ENCODE measurements around the gene PLLP. TPM values are rescaled to one million over a fixed set of nuclear protein-coding genes. Genes with fewer than 3 reads are reported as not detected.

Gene PLLP
- total and polyA plus RNA-seq, 2 experiments from 2014 or later: 1.3 to 6.1 TPM

- TF ChIP-seq ZNF462 (CRISPR knock-in tag; IDR thresholded peaks at IDR 0.05): no peak
- no peak for TF ChIP-seq NANOG (IDR thresholded peaks at IDR 0.05; ENCODE audit: borderline replicate concordance)
- TF ChIP-seq JUNB (IDR thresholded peaks at IDR 0.05; ENCODE audit: unreplicated experiment): no peak
- no peak for TF ChIP-seq ZNF331 (CRISPR knock-in tag; IDR thresholded peaks at IDR 0.05; ENCODE audit: low read depth)
- no peak for TF ChIP-seq POLR2AphosphoS5 (IDR thresholded peaks at IDR 0.05; ENCODE audit: low read depth)
- no peak for TF ChIP-seq ZNF114 (CRISPR knock-in tag; IDR thresholded peaks at IDR 0.05)
- TF ChIP-seq STAT1 (IDR thresholded peaks at IDR 0.05; ENCODE audit: unreplicated experiment): no peak
- no peak for TF ChIP-seq EZH2phosphoT487 (IDR thresholded peaks at IDR 0.05; ENCODE audit: unreplicated experiment)
Measured at GRCh38 chr16:57235128-57236021, 49.1 kb downstream of the PLLP start (continued).

GRCh38 chr16:57234707-57235092 lies 49.8 kb downstream of the PLLP start:
- no peak overlapping the region for H3K4me3 Mint-ChIP-seq
- TF ChIP-seq JUNB (IDR thresholded peaks at IDR 0.05; ENCODE audit: unreplicated experiment): no peak
- DNase-seq (ENCODE audit: low spot score) (no peak), ATAC-seq (no peak)
- Histone ChIP-seq H3K27ac (ENCODE audit: low read depth) (no peak overlapping the region), H3K4me2 (no peak overlapping the region), H3F3A (replicated peaks; ENCODE audit: low read depth) (no peaks in the 10 kb centered on the region), H3K36me3 (ENCODE audit: insufficient read depth) (peaks cover 25% of the 10 kb centered on the region), H3K4me3 (no peak overlapping the region), H3K79me2 (replicated peaks; ENCODE audit: insufficient read depth) (no peaks in the 10 kb centered on the region), H3K4me1 (ENCODE audit: insufficient read depth) (no peaks in the 10 kb centered on the region), H2AFZ (no peak overlapping the region), H3K27me3 (ENCODE audit: insufficient read depth) (no peaks in the 10 kb centered on the region), H4K20me1 (replicated peaks; ENCODE audit: insufficient read depth) (no peaks in the 10 kb centered on the region; the same call in 1 of the 2 replicates), H3K9me2 (ENCODE audit: insufficient read depth) (no peaks in the 10 kb centered on the region)
- no peak overlapping the region for H3K27ac Mint-ChIP-seq
- peaks cover 1% of the 10 kb centered on the region for H3K27me3 Mint-ChIP-seq (ENCODE audit: insufficient read depth, low read depth, poor library complexity)
- H3K9me3 Mint-ChIP-seq: no peaks in the 10 kb centered on the region
- no peaks in the 10 kb centered on the region for H3K4me1 Mint-ChIP-seq
- H3K36me3 Mint-ChIP-seq (ENCODE audit: low read depth): peaks cover 55% of the 10 kb centered on the region

All from GM23338 (cell line).